Skeletal muscle tissue (tissue), 4 donors: Measurements from ENCODE around the gene SCG3. TPM values are rescaled to one million over a fixed set of nuclear protein-coding genes. Genes with fewer than 3 reads are reported as not detected.
A peak's percentile ranks its signal among the peaks of the same experiment; 100 is the strongest.

Experiments used
- H3K27ac ChIP-seq: one replicate; pipeline ENCODE4 v1.7.0; 2013; ENCODE audit warnings: mild to moderate bottlenecking, low read depth, low read length, inconsistent platforms
- H3K27me3 ChIP-seq, 3 donors: one replicate each; pipeline ENCODE4 v1.7.0; 2013; ENCODE audit warnings: low read length in 3 of 3; ENCODE audit not compliant: control insufficient read depth in 3 of 3, insufficient read depth in 3 of 3
- H3K36me3 ChIP-seq, 3 donors: one replicate each; pipeline ENCODE4 v1.7.0; 2013; ENCODE audit warnings: low read length in 3 of 3; ENCODE audit not compliant: control insufficient read depth in 3 of 3, insufficient read depth in 3 of 3
- H3K4me1 ChIP-seq, 3 donors: one replicate each; pipeline ENCODE4 v1.7.0; 2013; ENCODE audit warnings: low read length in 3 of 3, mild to moderate bottlenecking in 3 of 3; ENCODE audit not compliant: control insufficient read depth in 3 of 3, insufficient read depth in 3 of 3
- H3K4me3 ChIP-seq, 3 donors: one replicate each; pipeline ENCODE4 v1.7.0; 2013; ENCODE audit warnings: low read length in 3 of 3
- H3K9ac ChIP-seq, 3 donors: one replicate each; pipeline ENCODE4 v1.7.0; 2013; ENCODE audit warnings: low read length in 3 of 3, mild to moderate bottlenecking in 3 of 3, moderate library complexity in 2 of 3, low read depth in 1 of 3
- H3K9me3 ChIP-seq, 3 donors: one replicate each; pipeline ENCODE4 v1.7.0; 2013; ENCODE audit warnings: low read length in 3 of 3; ENCODE audit not compliant: control insufficient read depth in 3 of 3
- total RNA-seq: library from RNA; depleted of rRNA; stranded (reverse); fragments of >200 nt; gene quantifications from one replicate; pipeline ENCODE4 v1.2.3, GENCODE V29; 2014
- donor health status: Osteomylitis.

SCG3 gene
- total RNA-seq, 1 donor from 2014 or later: under 0.01 TPM

DNA sequence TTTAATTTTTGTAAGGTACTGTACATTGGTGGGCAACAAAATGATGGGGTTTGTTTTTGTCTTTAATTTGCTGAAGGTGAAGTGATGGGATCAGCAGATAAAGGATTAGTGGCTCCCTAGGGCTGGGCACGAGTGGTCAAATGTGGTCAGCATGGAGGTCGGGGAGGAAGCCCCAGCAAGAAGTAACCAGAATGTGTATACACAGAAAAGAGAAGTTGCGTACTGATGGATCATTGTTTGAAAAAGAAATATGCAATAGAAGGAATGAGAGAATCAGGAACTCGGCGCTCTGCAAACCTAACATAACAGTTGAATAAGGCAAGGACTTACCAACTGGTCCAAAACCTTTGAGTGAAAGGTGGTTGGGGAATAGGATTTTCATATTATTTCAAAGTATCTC, 71.6 kb downstream of the SCG3 start:
- Histone ChIP-seq H3K36me3 (no peaks in the 10 kb centered on the region), H3K4me3 (no peak overlapping the region), H3K27me3 (no peaks in the 10 kb centered on the region), H3K9ac (peak overlapping the region in 1 of 3 donors; percentile 66), H3K9me3 (no peaks in the 10 kb centered on the region), H3K4me1 (peaks cover 7 to 14% (median 13%) of the 10 kb centered on the region in 3 donors), H3K27ac (no peak overlapping the region)

DNA sequence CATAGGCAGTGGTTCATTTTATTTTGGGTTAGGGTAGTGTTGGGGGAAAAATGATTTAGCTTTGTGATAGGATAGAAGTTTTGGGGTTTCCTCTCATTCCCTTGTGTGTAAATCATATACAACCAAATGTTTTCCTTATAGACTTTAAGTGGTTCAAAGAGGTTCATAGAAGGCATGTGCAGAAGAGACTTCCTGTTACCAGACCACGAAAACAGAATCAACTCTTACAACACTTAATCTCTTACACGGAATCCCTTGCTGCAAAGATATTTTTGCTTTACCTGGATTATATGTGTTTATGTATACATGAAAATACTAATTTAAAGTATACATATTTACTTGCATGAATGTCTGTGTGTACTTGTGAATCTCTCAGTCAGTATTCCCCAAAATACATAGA, 73.0 kb downstream of the SCG3 start:
- Histone ChIP-seq H3K27ac (no peak overlapping the region), H3K36me3 (no peaks in the 10 kb centered on the region), H3K9ac (no peak overlapping the region), H3K4me3 (no peak overlapping the region), H3K9me3 (no peaks in the 10 kb centered on the region), H3K4me1 (peaks cover 7 to 14% (median 13%) of the 10 kb centered on the region in 3 donors), H3K27me3 (no peaks in the 10 kb centered on the region)

GRCh38 chr15:51755790-51756189, 74.5 kb downstream of the SCG3 start:
- Histone ChIP-seq H3K4me3 (no peak overlapping the region), H3K9me3 (peaks cover 0 to 2% (median 0%) of the 10 kb centered on the region in 3 donors), H3K9ac (no peak overlapping the region), H3K36me3 (no peaks in the 10 kb centered on the region), H3K27ac (no peak overlapping the region), H3K4me1 (peaks cover 6 to 16% (median 12%) of the 10 kb centered on the region in 3 donors), H3K27me3 (no peaks in the 10 kb centered on the region)

GRCh38 chr15:51756482-51756881, 75.2 kb downstream of the SCG3 start:
- Histone ChIP-seq H3K36me3 (no peaks in the 10 kb centered on the region), H3K9me3 (peaks cover 0 to 2% (median 0%) of the 10 kb centered on the region in 3 donors), H3K27me3 (no peaks in the 10 kb centered on the region), H3K9ac (no peak overlapping the region), H3K4me3 (no peak overlapping the region), H3K4me1 (peaks cover 3 to 12% (median 7%) of the 10 kb centered on the region in 3 donors), H3K27ac (no peak overlapping the region)

DNA sequence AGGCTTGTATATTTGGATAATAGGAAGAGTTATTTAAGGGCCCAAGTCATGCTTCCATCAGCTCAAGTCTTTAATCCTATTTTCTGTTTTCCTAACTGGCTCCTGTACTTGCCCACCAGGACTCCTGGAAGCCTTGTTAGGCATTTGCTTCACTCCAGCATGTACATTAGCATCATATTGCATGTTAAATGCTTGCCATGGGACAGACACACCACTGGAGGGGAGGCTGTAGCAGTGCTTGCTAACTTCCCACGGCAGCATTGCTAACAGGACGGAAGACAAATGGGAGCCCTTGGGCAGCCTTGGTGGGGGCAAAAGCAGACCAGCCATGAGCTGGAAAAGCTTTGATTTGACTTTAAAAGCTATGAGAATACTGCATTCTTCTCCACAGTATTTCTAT, 76.1 kb downstream of the SCG3 start:
- Histone ChIP-seq H3K9me3 (peaks cover 0 to 2% (median 0%) of the 10 kb centered on the region in 3 donors), H3K4me3 (no peak overlapping the region), H3K27me3 (no peaks in the 10 kb centered on the region), H3K9ac (no peak overlapping the region), H3K27ac (no peak overlapping the region), H3K4me1 (peaks cover 1 to 6% (median 1%) of the 10 kb centered on the region in 3 donors), H3K36me3 (no peaks in the 10 kb centered on the region)

- H3K9me3 ChIP-seq: peaks cover 0 to 2% (median 0%) of the 10 kb centered on the region in 3 donors
- no peak overlapping the region for H3K4me3 ChIP-seq
- no peaks in the 10 kb centered on the region for H3K27me3 ChIP-seq
- H3K36me3 ChIP-seq: no peaks in the 10 kb centered on the region
- H3K9ac ChIP-seq: no peak overlapping the region
- no peak overlapping the region for H3K27ac ChIP-seq
- peaks cover 0 to 5% (median 0%) of the 10 kb centered on the region in 3 donors for H3K4me1 ChIP-seq
Observed at GRCh38 chr15:51758645-51759044, 77.3 kb downstream of the SCG3 start.

GRCh38 chr15:51759557-51760070, 78.3 kb downstream of the SCG3 start:
- Histone ChIP-seq H3K9ac (no peak overlapping the region), H3K4me1 (peaks cover 0 to 5% (median 0%) of the 10 kb centered on the region in 3 donors), H3K36me3 (no peaks in the 10 kb centered on the region), H3K9me3 (peaks cover 0 to 2% (median 0%) of the 10 kb centered on the region in 3 donors), H3K27me3 (no peaks in the 10 kb centered on the region), H3K27ac (no peak overlapping the region), H3K4me3 (no peak overlapping the region)

GRCh38 chr15:51760805-51761204, 79.5 kb downstream of the SCG3 start:
- H3K27me3 ChIP-seq: no peaks in the 10 kb centered on the region
- H3K36me3 ChIP-seq: no peaks in the 10 kb centered on the region
- peaks cover 0 to 5% (median 0%) of the 10 kb centered on the region in 3 donors for H3K4me1 ChIP-seq
- no peak overlapping the region for H3K27ac ChIP-seq
- no peak overlapping the region for H3K9ac ChIP-seq
- no peak overlapping the region for H3K4me3 ChIP-seq
- H3K9me3 ChIP-seq: peaks cover 0 to 2% (median 0%) of the 10 kb centered on the region in 3 donors

DNA sequence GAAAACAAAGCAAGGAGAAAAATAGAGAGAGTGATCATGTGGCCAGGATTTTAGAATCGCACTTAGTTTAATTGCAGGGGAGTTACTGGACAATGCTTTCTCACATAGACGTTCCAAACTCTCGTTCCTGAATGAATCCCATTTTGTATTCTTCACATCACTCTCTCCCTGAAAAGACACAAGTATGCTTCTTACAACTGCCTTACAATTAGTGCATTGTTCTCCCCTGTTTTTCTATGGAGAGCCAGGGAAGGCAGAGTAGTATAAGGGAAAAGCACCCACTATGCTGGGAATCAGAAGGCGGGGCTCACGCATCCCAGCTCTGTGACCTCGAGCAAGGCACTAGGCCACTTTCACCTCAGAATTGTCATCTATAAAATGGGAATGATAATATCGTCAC, 84.4 kb downstream of the SCG3 start:
- H3K9me3 ChIP-seq: no peaks in the 10 kb centered on the region
- H3K4me3 ChIP-seq: no peak overlapping the region
- H3K27ac ChIP-seq: no peak overlapping the region
- no peak overlapping the region for H3K9ac ChIP-seq
- peaks cover 0 to 3% (median 0%) of the 10 kb centered on the region in 3 donors for H3K4me1 ChIP-seq
- no peaks in the 10 kb centered on the region for H3K27me3 ChIP-seq
- H3K36me3 ChIP-seq: peaks cover 4 to 6% (median 5%) of the 10 kb centered on the region in 3 donors

DNA sequence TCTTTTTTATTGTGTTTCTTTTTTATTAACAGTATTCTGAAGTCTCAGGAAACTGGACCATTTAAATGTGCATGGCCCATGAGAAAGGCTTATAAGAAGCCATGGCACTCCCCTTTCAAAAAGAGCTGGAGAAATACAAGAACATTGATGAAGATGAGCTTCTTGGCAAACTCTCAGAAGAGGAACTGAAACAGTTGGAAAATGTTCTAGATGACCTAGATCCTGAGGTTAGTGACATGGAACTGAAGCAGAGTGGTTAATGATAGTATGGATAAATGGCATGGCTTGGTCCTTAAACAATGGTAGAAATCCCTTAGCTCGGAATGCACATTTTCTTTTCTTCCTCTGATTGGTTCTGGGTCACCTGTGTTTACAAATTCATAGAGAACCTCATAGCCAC, 85.0 kb downstream of the SCG3 start:
- Histone ChIP-seq H3K4me1 (peaks cover 0 to 3% (median 0%) of the 10 kb centered on the region in 3 donors), H3K27me3 (no peaks in the 10 kb centered on the region), H3K4me3 (no peak overlapping the region), H3K27ac (no peak overlapping the region), H3K36me3 (peaks cover 4 to 8% (median 6%) of the 10 kb centered on the region in 3 donors), H3K9ac (no peak overlapping the region), H3K9me3 (no peaks in the 10 kb centered on the region)
